ENCODE measurements around the gene TSNAXIP1. TPM values are rescaled to one million over a fixed set of nuclear protein-coding genes. Genes with fewer than 3 reads are reported as not detected.

The TSNAXIP1 gene
- total RNA-seq, 1 donor from 2014 or later, result 2.1 TPM

- no peak for DNase-seq (ENCODE audit: low spot score)
- no peak for ATAC-seq
Observed at GRCh38 chr16:67781565-67781921, 25.1 kb upstream of the TSNAXIP1 start.

- DNase-seq (ENCODE audit: low spot score), result no peak
- ATAC-seq, result no peak
Observed at GRCh38 chr16:67782567-67783352, 23.9 kb upstream of the TSNAXIP1 start.

GRCh38 chr16:67783353-67783725 lies 23.4 kb upstream of the TSNAXIP1 start:
- DNase-seq (ENCODE audit: low spot score) (no peak), ATAC-seq (no peak)

- DNase-seq (ENCODE audit: low spot score) (no peak), ATAC-seq (no peak)
Observed at GRCh38 chr16:67786491-67786890, 20.2 kb upstream of the TSNAXIP1 start.

- peak; percentile 24 for ATAC-seq
Observed at GRCh38 chr16:67790071-67790470, 16.6 kb upstream of the TSNAXIP1 start.

GRCh38 chr16:67796099-67796718 lies 10.5 kb upstream of the TSNAXIP1 start:
- no peak for ATAC-seq
- no peak for DNase-seq (ENCODE audit: low spot score)

More at GRCh38 chr16:67790071-67790470, 16.6 kb upstream of the TSNAXIP1 start:
- no peak for DNase-seq (ENCODE audit: low spot score)

- no peak for ATAC-seq
- no peak for DNase-seq (ENCODE audit: low spot score)
Observed at GRCh38 chr16:67800338-67800926, 6.3 kb upstream of the TSNAXIP1 start.

GRCh38 chr16:67801241-67801640 lies 5.4 kb upstream of the TSNAXIP1 start:
- no peak for ATAC-seq
- DNase-seq (ENCODE audit: low spot score), result no peak

- DNase-seq (ENCODE audit: low spot score) (no peak), ATAC-seq (no peak)
Observed at GRCh38 chr16:67801883-67802282, 4.8 kb upstream of the TSNAXIP1 start.

GRCh38 chr16:67803894-67804293 lies 2.8 kb upstream of the TSNAXIP1 start:
- DNase-seq (ENCODE audit: low spot score) (no peak), ATAC-seq (no peak)

- ATAC-seq (peak; percentile 9), DNase-seq (ENCODE audit: low spot score) (peak; percentile 58)
Observed at GRCh38 chr16:67804853-67805542, 1.7 kb upstream of the TSNAXIP1 start.

GRCh38 chr16:67805718-67806427 lies 816 bp upstream of the TSNAXIP1 start:
- DNase-seq (ENCODE audit: low spot score), result peak; percentile 54

GRCh38 chr16:67807148-67807682 lies 526 bp downstream of the TSNAXIP1 start:
- ATAC-seq (no peak), DNase-seq (ENCODE audit: low spot score) (no peak)

More at GRCh38 chr16:67805718-67806427, 816 bp upstream of the TSNAXIP1 start:
- peak; percentile 2 for ATAC-seq

GRCh38 chr16:67811899-67812298 lies 5.2 kb downstream of the TSNAXIP1 start:
- DNase-seq (ENCODE audit: low spot score) (no peak), ATAC-seq (no peak)

- ATAC-seq, result no peak
- DNase-seq (ENCODE audit: low spot score), result no peak
Observed at GRCh38 chr16:67814567-67814966, 7.9 kb downstream of the TSNAXIP1 start.

GRCh38 chr16:67820608-67821259 lies 14.0 kb downstream of the TSNAXIP1 start:
- ATAC-seq (no peak), DNase-seq (ENCODE audit: low spot score) (no peak)

- DNase-seq (ENCODE audit: low spot score) (no peak), ATAC-seq (no peak)
Observed at GRCh38 chr16:67822511-67822910, 15.8 kb downstream of the TSNAXIP1 start.

GRCh38 chr16:67825119-67825518 lies 18.4 kb downstream of the TSNAXIP1 start:
- DNase-seq (ENCODE audit: low spot score), result no peak
- no peak for ATAC-seq

GRCh38 chr16:67825906-67826305 lies 19.2 kb downstream of the TSNAXIP1 start:
- DNase-seq (ENCODE audit: low spot score) (no peak), ATAC-seq (no peak)

- no peak for ATAC-seq
- no peak for DNase-seq (ENCODE audit: low spot score)
Observed at GRCh38 chr16:67828651-67829050, 22.0 kb downstream of the TSNAXIP1 start.

Measured in left lobe of liver (tissue), 2 donors.